HG02763 (cell line): ENCODE measurements around the gene DROSHA.
"Not testable (repeated sequence)": the region's sequence is repeated elsewhere in the genome, so short reads cannot be mapped to it uniquely, and the experiment has no call there.

Source experiments
- ATAC-seq: cut with Tn5 transposase; IDR thresholded peaks from one replicate; pipeline ENCODE4 v1.9.1; 2021; ENCODE audit warnings: mild to moderate bottlenecking, moderate library complexity; ENCODE audit not compliant: unreplicated experiment

Gene DROSHA

GRCh38 chr5:31385774-31386537 lies 145.9 kb downstream of the DROSHA start:
- ATAC-seq = no peak

GRCh38 chr5:31383734-31384133 lies 148.2 kb downstream of the DROSHA start:
- no peak for ATAC-seq

DNA sequence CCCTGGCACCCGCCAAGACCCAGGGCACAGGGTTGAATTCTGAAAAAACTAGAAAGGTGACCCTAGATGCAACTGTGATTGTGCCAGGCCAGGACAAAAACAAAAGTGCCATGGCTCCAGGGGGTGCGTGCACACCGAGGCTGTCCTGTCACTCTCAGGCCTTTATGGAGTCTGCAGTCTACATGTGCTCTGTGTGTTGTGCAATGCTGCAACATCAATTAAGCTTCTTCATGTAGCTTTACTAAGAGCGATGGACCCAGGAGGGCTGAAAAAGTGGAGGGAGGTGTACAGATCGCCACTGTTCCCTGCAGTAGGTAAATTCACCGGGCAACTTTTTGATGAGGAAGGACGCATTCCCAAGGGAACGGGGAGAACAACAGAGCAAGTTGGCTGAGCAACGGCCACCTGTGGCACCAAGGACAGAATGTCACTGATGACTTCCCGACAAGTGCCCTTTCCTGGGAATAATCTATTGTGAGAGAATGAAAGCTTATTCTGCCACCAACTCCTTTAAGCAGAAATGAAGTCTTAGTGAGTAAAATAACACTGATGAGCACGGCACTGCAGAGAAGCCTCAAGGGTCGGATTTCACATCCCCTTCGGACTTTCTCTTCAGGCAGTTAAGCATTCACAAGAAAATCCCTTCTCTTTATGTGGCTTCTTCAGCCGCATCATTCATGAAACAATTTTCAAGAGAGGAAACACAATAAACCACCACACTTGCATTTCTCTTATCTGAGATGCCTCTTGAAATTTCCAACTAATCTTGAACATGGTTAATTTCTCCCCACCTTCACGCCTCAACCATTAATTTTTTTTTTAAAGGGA lies 149.6 kb downstream of the DROSHA start:
- no peak for ATAC-seq

DNA sequence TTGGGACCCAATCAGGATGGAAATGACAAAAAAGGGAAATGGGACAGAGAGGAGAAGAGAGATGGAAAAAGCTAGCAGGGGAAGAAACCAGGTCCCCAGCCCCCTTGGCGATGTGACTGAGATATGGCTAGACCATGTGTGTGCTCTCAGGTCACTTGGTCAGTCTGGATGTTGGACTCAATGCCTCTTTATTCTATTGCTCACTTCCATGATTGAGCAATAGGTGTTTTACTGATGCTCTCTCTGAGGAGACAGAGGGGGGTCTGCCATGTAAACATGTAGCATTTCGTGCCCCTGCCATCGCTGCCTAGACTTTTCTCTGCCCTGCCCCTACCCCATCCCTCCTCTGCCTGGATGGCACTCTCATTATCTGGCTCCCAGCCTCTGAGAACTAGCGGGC lies 150.6 kb downstream of the DROSHA start:
- no peak for ATAC-seq

GRCh38 chr5:31380049-31380448 lies 151.8 kb downstream of the DROSHA start:
- ATAC-seq = no peak

- ATAC-seq = no peak
These were observed 153.1 kb downstream of the DROSHA start for GRCh38 chr5:31378838-31379237.

GRCh38 chr5:31378136-31378535 lies 153.8 kb downstream of the DROSHA start:
- no peak for ATAC-seq

GRCh38 chr5:31377274-31377946 lies 154.5 kb downstream of the DROSHA start:
- ATAC-seq = no peak

DNA sequence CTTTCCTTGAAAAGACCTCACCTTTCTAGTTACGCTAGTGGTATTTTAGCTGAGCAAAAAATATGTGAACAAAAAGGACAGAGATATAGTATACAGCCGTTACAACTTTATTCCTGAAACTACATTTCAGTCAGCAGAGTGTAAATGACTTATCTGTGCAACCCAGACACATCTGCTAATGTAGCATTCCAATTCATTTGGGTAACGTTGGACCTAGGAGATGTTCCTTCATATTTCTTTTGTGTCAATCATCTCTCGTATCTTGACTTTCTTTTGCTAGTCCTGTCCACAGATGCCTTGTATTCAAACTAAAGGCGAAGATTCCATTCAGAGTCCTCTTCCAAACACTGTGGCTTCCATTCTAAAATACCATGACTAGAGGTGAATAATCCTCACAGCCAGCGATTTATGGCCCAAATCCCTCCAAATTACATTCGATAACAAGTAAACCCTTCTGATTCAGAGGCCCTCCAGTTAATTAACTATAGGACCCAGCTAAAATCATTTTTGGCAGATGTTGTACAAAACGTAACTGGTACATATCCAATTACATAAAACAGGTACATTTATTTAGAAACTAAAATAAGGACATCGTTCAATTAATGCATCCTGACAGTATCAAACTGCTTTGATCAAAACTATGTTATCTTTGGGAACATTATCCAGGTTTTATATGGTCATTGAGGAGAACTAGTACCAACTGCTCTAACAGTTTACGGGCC lies 155.7 kb downstream of the DROSHA start:
- ATAC-seq = no peak

- ATAC-seq = no peak
These were observed 159.8 kb downstream of the DROSHA start for GRCh38 chr5:31372124-31372523.

DNA sequence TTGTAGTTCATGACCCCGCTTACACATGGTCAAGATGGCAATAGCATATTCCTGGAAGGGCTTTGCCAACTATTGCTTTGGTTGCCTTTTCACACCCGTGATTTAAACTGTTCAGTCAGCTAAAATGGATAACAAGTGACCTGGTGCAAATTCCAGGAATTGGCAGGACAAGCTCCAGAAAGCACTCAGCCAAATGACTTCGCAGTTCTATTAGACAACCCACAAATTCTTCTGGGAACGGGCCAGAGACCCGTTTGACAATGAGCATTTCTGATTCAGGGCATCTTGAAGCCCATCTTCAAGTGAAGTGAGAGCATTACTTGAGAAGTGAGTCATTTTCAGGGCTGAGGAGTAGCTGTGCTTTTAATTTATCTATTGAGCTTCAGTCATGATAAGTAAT lies 165.0 kb downstream of the DROSHA start:
- no peak for ATAC-seq

DNA sequence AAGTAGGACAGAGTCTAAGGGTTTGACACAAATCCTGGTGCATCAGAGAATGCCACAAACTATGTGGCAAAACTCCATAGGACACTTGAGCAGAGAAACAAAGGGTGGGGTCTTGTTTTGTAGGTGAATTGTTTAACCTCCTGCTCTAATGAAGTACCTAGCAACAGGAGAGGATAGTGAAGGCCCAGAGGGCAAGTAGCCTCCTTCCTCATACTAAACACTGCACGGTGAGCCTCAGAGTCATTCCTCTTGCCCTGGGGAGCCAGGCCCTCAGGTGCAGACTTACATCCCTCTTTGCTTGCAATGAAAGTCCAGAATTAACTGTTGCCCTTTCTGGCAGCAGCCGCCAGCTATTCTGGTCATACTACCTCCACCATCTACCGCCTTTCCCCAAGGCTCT lies 166.1 kb downstream of the DROSHA start:
- no peak for ATAC-seq

GRCh38 chr5:31364881-31365636 lies 166.8 kb downstream of the DROSHA start:
- ATAC-seq = no peak

GRCh38 chr5:31362931-31363568 lies 168.8 kb downstream of the DROSHA start:
- no peak for ATAC-seq

DNA sequence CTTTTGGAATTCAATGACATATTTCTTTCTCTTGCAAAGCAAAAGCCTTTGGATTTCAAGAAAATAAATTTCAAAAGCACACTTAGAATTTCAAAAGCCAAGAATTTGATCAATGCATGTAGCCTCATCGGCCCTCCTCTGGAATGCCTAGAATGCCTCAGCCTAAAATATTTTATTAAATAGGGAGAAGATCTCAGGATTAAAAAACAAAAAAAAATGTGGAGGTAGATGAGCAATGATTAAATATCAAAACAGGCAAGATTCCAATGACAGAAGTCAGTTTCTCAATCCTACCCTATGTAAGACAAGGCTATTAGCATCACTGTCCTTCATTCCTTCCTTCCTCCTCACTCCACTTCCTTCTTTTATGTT lies 169.4 kb downstream of the DROSHA start:
- no peak for ATAC-seq

DNA sequence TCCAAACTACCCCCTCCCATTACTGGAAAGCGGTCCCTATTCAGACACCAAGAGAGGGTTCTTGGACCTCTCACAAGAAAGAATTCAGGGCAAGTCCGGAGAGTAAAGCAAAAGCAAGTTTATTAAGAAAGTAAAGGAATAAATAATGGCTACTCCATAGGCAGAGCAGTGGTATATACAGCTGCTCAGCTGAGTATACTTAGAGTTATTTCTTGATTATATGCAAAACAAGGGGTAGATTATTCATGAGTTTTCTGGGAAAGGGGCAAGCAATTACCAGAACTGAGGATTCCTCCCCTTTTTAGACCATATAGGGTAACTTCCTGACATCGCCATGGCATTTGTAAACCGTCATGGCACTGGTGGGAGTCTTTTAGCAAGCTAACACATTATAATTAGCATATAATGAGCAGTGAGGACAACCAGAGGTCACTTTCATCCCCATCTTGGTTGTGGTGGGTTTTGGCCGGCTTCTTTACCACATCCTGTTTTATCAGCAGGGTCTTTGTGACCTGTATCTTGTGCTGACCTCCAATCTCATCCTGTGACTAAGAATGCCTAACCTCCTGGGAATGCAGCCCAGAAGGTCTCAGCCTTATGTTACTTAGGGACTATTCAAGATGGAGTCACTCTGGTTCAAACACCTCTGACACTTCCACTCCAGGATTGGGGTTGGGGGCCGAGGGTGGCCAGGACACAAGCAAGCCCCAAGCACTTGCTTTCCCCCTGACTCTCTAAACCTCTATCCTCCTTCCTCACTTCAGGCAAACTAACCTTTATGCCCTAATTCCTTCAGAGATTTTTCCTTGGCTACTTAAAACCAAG lies 170.0 kb downstream of the DROSHA start:
- ATAC-seq = not testable (repeated sequence)

GRCh38 chr5:31361234-31361633 lies 170.7 kb downstream of the DROSHA start:
- no peak for ATAC-seq

GRCh38 chr5:31359839-31360238 lies 172.1 kb downstream of the DROSHA start:
- no peak for ATAC-seq

DNA sequence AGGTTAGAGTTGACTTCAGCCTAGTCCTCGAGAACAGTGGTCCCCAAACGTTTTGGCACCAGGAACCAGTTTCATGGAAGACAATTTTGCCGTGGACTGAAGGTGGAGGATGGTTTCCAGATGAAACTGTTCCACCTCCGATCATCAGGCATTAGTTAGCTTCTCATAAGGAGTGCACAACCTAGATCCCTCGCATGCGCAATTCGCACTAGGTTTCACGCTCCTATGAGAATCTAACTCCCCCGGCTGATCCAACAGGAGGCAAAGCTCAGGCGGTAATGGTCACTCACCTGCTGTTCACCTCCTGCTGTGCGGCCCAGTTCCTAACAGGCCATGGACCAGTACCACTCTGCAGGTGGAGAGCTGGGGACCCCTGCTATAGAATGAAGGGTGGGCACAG lies 174.9 kb downstream of the DROSHA start:
- no peak for ATAC-seq
